Heart left ventricle (tissue), 13 donors: ENCODE measurements around the gene LIG1.

Source experiments
- POLR2A ChIP-seq, 2 donors: fragments of 450-650 bp; IDR thresholded peaks; one replicate each; pipeline ENCODE4 v1.6.1; 2017; ENCODE audit warnings: antibody characterized with exemption in 2 of 2, mild to moderate bottlenecking in 2 of 2, moderate library complexity in 2 of 2
- TF ChIP-seq, protein P1 (sequence below), 12 donors: fragments of 200-600 bp; sonication (generic) in 4 of 12; IDR thresholded peaks; one replicate each; pipeline versions ENCODE4 v1.5.0 to v1.8.0; 2018 to 2022; ENCODE audit warnings: antibody characterized with exemption in 12 of 12, mild to moderate bottlenecking in 5 of 12
- donor health status: ischemic (EF 13 %, LVEDD 7.1; RV severe dilation, severe dysfunction).
- donor health status: DM: no; HTN: yes; CAD: no.
- donor health status: DM: no; HTN: no; CAD: no.
- donor health status: ischemic (EF 25% LVEDD 6.9; RV normal size, moderate dysfunction).
- donor health status: ischemic (EF 25% LVEDD 5.7; RV mildly dilated, moderate dysfunction).
- donor health status: ischemic (EF 35%, LVEDD 5.7; RV mildly dilated, moderate dysfunction).
- donor health status: nonischemic (EF 11% LVEDD 7.7; RV severe dilation, severe dysfunction).
- donor health status: DM: yes; HTN: yes; CAD: no.
- donor health status: PGD.
- donor health status: ischemic (EF 29% LVEDD 5.4; RV normal size, mild dysfunction).
- donor health status: nonischemic (EF 23%, LVEDD 6.1; RV moderate dilation, normal function).

GRCh38 chr19:48108997-48109782 is 61.0 kb downstream of the LIG1 start:
- TF ChIP-seq, protein P1, sequence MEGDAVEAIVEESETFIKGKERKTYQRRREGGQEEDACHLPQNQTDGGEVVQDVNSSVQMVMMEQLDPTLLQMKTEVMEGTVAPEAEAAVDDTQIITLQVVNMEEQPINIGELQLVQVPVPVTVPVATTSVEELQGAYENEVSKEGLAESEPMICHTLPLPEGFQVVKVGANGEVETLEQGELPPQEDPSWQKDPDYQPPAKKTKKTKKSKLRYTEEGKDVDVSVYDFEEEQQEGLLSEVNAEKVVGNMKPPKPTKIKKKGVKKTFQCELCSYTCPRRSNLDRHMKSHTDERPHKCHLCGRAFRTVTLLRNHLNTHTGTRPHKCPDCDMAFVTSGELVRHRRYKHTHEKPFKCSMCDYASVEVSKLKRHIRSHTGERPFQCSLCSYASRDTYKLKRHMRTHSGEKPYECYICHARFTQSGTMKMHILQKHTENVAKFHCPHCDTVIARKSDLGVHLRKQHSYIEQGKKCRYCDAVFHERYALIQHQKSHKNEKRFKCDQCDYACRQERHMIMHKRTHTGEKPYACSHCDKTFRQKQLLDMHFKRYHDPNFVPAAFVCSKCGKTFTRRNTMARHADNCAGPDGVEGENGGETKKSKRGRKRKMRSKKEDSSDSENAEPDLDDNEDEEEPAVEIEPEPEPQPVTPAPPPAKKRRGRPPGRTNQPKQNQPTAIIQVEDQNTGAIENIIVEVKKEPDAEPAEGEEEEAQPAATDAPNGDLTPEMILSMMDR (IDR thresholded peaks at IDR 0.05), result no peak
- no peak for TF ChIP-seq POLR2A (IDR thresholded peaks at IDR 0.05)
